CD14-positive monocyte (primary cell): ENCODE measurements around the gene DCAKD. TPM values are rescaled to one million over a fixed set of nuclear protein-coding genes. Genes with fewer than 3 reads are reported as not detected.
A peak's percentile ranks its signal among the peaks of the same experiment; 100 is the strongest.

Experiments used
- DNase-seq, 3 donors: peaks; one replicate each; pipeline ENCODE4 v3.0.0-alpha.2; 2011 to 2022
- H2AFZ ChIP-seq: 2 replicates; pipeline ENCODE4 v1.6.0; 2012; ENCODE audit warnings: mild to moderate bottlenecking, low read depth, low read length, inconsistent platforms; ENCODE audit not compliant: insufficient read depth, poor library complexity, severe bottlenecking
- H3K27ac ChIP-seq, 2 donors: 1 replicate in 1 of 2; 2 replicates in 1 of 2; pipeline ENCODE4 v1.5.1; 2012 to 2013; ENCODE audit warnings: low read length in 2 of 2, control low read depth in 1 of 2, inconsistent platforms in 1 of 2, low read depth in 1 of 2, mild to moderate bottlenecking in 1 of 2
- H3K27me3 ChIP-seq, 2 donors: one replicate each; pipeline versions ENCODE4 v1.6.0 to v1.6.1; 2011 to 2013; ENCODE audit warnings: low read length in 2 of 2; ENCODE audit not compliant: control insufficient read depth in 2 of 2, insufficient read depth in 2 of 2
- H3K36me3 ChIP-seq, 2 donors: replicated peaks in 1 of 2; 1 replicate in 1 of 2; 2 replicates in 1 of 2; pipeline versions ENCODE4 v1.5.1 to v1.6.1; 2012 to 2013; ENCODE audit warnings: low read length in 2 of 2, control low read depth in 1 of 2, inconsistent platforms in 1 of 2, mild to moderate bottlenecking in 1 of 2; ENCODE audit not compliant: insufficient read depth in 2 of 2, control insufficient read depth in 1 of 2
- H3K4me1 ChIP-seq, 2 donors: 1 replicate in 1 of 2; 2 replicates in 1 of 2; pipeline versions ENCODE4 v1.5.1 to v1.6.1; 2012 to 2013; ENCODE audit warnings: low read length in 2 of 2, control low read depth in 1 of 2, inconsistent platforms in 1 of 2, mild to moderate bottlenecking in 1 of 2, moderate library complexity in 1 of 2; ENCODE audit not compliant: insufficient read depth in 2 of 2, control insufficient read depth in 1 of 2
- H3K4me2 ChIP-seq: replicated peaks from 2 replicates; pipeline ENCODE3; 2012; ENCODE audit warnings: low read length, moderate library complexity, mild to moderate bottlenecking; ENCODE audit not compliant: poor library complexity, severe bottlenecking; ENCODE audit errors: extremely low read depth
- H3K4me3 ChIP-seq, 3 experiments: fragments of 200-600 bp in 1 of 3; sonication (generic) in 1 of 3; replicated peaks in 1 of 3; 1 replicate in 2 of 3; 2 replicates in 1 of 3; pipeline ENCODE4 v1.5.1; 2011 to 2013; ENCODE audit warnings: low read length in 3 of 3, mild to moderate bottlenecking in 3 of 3, control low read depth in 2 of 3, low read depth in 2 of 3, inconsistent platforms in 1 of 3, moderate library complexity in 1 of 3
- H3K79me2 ChIP-seq: 2 replicates; pipeline ENCODE4 v1.6.0; 2012; ENCODE audit warnings: mild to moderate bottlenecking, control low read depth, inconsistent platforms, low read length, moderate library complexity; ENCODE audit not compliant: insufficient read depth
- H3K9ac ChIP-seq: 2 replicates; pipeline ENCODE4 v1.6.0; 2017; ENCODE audit warnings: low read length, mild to moderate bottlenecking; ENCODE audit not compliant: insufficient read depth, poor library complexity, severe bottlenecking
- H3K9me3 ChIP-seq, 2 donors: replicated peaks in 1 of 2; 1 replicate in 1 of 2; 2 replicates in 1 of 2; pipeline versions ENCODE4 v1.5.1 to v1.6.1; 2012 to 2013; ENCODE audit warnings: low read length in 2 of 2, control low read depth in 1 of 2; ENCODE audit not compliant: control insufficient read depth in 1 of 2, insufficient read depth in 1 of 2
- H4K20me1 ChIP-seq: 2 replicates; pipeline ENCODE4 v1.6.0; 2012; ENCODE audit warnings: mild to moderate bottlenecking, low read length, control low read depth, moderate library complexity; ENCODE audit not compliant: insufficient read depth
- H3K27ac Mint-ChIP-seq, 7 donors: one replicate each; pipeline ENCODE4 v1.8.0; 2020; ENCODE audit warnings: mild to moderate bottlenecking in 7 of 7, mixed read lengths in 7 of 7, moderate library complexity in 6 of 7, inconsistent platforms in 2 of 7
- H3K27me3 Mint-ChIP-seq, 3 donors: one replicate each; pipeline ENCODE4 v1.8.0; 2021 to 2022; ENCODE audit warnings: low read depth in 3 of 3, mild to moderate bottlenecking in 3 of 3, mixed read lengths in 3 of 3, moderate library complexity in 3 of 3, inconsistent platforms in 1 of 3
- H3K36me3 Mint-ChIP-seq, 2 donors: one replicate each; pipeline ENCODE4 v1.8.0; 2020; ENCODE audit warnings: mixed read lengths in 2 of 2, inconsistent platforms in 1 of 2, mild to moderate bottlenecking in 1 of 2
- H3K4me1 Mint-ChIP-seq: one replicate; pipeline ENCODE4 v1.8.0; 2020; ENCODE audit warnings: mild to moderate bottlenecking, mixed read lengths
- H3K4me3 Mint-ChIP-seq, 2 donors: one replicate each; pipeline ENCODE4 v1.8.0; 2020; ENCODE audit warnings: mild to moderate bottlenecking in 2 of 2, mixed read lengths in 2 of 2, moderate library complexity in 1 of 2
- H3K9me3 Mint-ChIP-seq, 7 donors: one replicate each; pipeline ENCODE4 v1.8.0; 2020 to 2022; ENCODE audit warnings: mixed read lengths in 7 of 7, mild to moderate bottlenecking in 6 of 7, moderate library complexity in 6 of 7, inconsistent platforms in 2 of 7
- CTCF ChIP-seq: fragments of 200-600 bp; IDR thresholded peaks from one replicate; pipeline ENCODE4 v1.8.0; 2022; ENCODE audit warnings: antibody characterized with exemption, mild to moderate bottlenecking
- WGBS: methylation state at CpG from one replicate; pipeline ENCODE4 v1.1.5; 2013; ENCODE audit warnings: missing lambda C conversion rate; ENCODE audit not compliant: insufficient coverage; 5-methylcytosine and 5-hydroxymethylcytosine counted together
- intact Hi-C, 2 donors: fragments of 100-400 bp; cut with micrococcal nuclease; formaldehyde crosslinking; loops; one replicate each; pipeline versions ENCODE4 v1.15.0 to v1.15.1; 2023
- polyA plus RNA-seq, 3 donors: library from polyadenylated mRNA; depleted of rRNA in 1 of 3; unstranded in 2 of 3; stranded (reverse) in 1 of 3; fragments of 300-500 nt in 2 of 3; fragments of >200 nt in 1 of 3; fragmentation: Illumina TruSeq in 2 of 3; gene quantifications; 1 replicate in 2 of 3; 2 replicates in 1 of 3; pipeline ENCODE4 v1.2.3, GENCODE V29; 2012 to 2021

Gene DCAKD
- polyA plus RNA-seq, 3 donors = 6.6 to 10.0 (median 8.7) TPM

DNA sequence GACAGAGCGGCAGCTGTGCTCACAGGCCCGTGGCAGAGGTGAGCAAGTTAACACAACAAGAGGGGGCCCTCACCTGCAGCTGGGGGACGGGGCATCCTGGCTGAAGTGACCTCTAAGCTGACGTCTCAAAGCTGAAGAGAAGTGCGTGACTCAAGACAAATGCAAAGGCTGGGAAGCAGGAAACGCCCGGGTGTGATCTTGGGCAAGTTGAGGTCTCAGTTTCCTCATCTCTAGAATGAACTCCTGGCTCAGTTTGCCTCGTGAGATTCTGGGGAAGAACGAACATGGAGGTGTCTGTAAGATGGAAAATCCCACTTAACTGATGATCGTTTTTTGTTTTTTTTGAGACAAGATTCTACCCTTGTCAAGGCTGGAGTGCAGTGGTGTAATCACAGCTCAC lies 43.2 kb downstream of the DCAKD start:
- Histone ChIP-seq H3K4me3 (no peak overlapping the region), H3K4me1 (no peaks in the 10 kb centered on the region), H3K79me2 (no peaks in the 10 kb centered on the region), H3K27ac (no peak overlapping the region), H2AFZ (no peak overlapping the region), H3K36me3 (no peaks in the 10 kb centered on the region), H4K20me1 (no peaks in the 10 kb centered on the region), H3K4me2 (no peak overlapping the region), H3K27me3 (peaks cover 0 to 14% of the 10 kb centered on the region in 2 donors), H3K9me3 (no peaks in the 10 kb centered on the region), H3K9ac (no peak overlapping the region)
- peaks cover 6% of the 10 kb centered on the region for H3K4me1 Mint-ChIP-seq
- H3K36me3 Mint-ChIP-seq = no peaks in the 10 kb centered on the region
- peaks cover 17 to 37% (median 27%) of the 10 kb centered on the region in 3 donors for H3K27me3 Mint-ChIP-seq
- 65% methylated on average over 7 of the region's 10 CpGs for WGBS
- H3K27ac Mint-ChIP-seq = peak overlapping the region in 1 of 7 donors; percentile 19
- TF ChIP-seq CTCF = no peak
- peak overlapping the region in 1 of 2 donors; percentile 2 for H3K4me3 Mint-ChIP-seq
- DNase-seq = peak in 2 of 3 donors; percentile 7 to 59
- intact Hi-C loops = no loop called here
- peaks cover 0 to 2% (median 0%) of the 10 kb centered on the region in 7 donors for H3K9me3 Mint-ChIP-seq

DNA sequence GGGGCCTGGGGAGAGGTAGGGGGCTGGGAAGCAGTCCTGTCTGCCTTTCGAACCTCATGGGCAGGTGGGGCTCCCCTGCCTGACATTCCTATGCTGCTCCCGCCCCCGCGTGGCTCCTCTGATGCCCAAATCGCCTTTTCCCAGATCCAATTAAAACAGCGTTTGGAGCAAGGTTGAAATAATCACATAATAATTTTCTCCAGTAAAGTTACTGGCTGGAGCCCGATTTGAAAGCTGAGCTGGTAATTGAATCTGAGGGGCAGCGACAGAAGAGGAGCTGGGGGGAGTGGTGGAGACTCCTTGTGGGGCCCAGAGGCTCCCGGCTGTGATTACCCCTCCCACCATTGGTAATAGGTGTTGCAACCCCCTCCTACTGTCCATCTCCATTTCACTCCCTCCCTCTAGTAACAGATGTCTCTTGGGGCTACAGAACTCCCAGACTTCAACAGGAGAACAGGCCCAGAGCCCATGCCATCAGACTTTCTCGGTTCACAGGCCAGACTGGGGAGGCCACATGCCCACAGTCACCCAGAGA lies 44.4 kb downstream of the DCAKD start:
- peaks cover 0 to 3% (median 0%) of the 10 kb centered on the region in 7 donors for H3K9me3 Mint-ChIP-seq
- H3K36me3 Mint-ChIP-seq = no peaks in the 10 kb centered on the region
- H3K27ac Mint-ChIP-seq = no peak overlapping the region
- Histone ChIP-seq H4K20me1 (no peaks in the 10 kb centered on the region), H3K4me2 (no peak overlapping the region), H3K79me2 (no peaks in the 10 kb centered on the region), H3K27ac (no peak overlapping the region), H2AFZ (no peak overlapping the region), H3K4me3 (no peak overlapping the region), H3K36me3 (no peaks in the 10 kb centered on the region), H3K9me3 (no peaks in the 10 kb centered on the region), H3K4me1 (no peaks in the 10 kb centered on the region), H3K9ac (no peak overlapping the region), H3K27me3 (peaks cover 0 to 14% of the 10 kb centered on the region in 2 donors)
- no peak for DNase-seq
- peaks cover 6% of the 10 kb centered on the region for H3K4me1 Mint-ChIP-seq
- H3K27me3 Mint-ChIP-seq = peaks cover 18 to 36% (median 27%) of the 10 kb centered on the region in 3 donors
- TF ChIP-seq CTCF = no peak
- 55% methylated on average over 4 of the region's 10 CpGs for WGBS
- peak overlapping the region in 1 of 2 donors; percentile 26 for H3K4me3 Mint-ChIP-seq
- intact Hi-C loops = no loop called here
